HepG2 (cell line): ENCODE data around the gene PRM3. TPM values are rescaled to one million over a fixed set of nuclear protein-coding genes. Genes with fewer than 3 reads are reported as not detected.

ENCODE experiments used
- CHCHD3 ChIP-seq: sonication (generic); formaldehyde crosslinking; IDR thresholded peaks from 2 replicates; pipeline ENCODE4 v1.8.0; 2022; ENCODE audit warnings: mild to moderate bottlenecking, missing genetic modification reagents, moderate library complexity
- HMG20A ChIP-seq: IDR thresholded peaks from 2 replicates; pipeline ENCODE4 v1.6.1; 2016; ENCODE audit warnings: borderline replicate concordance
- HMG20B ChIP-seq: conservative IDR thresholded peaks from 2 replicates; pipeline ENCODE4 v1.6.1; 2016; ENCODE audit warnings: missing genetic modification reagents, missing compliant biosample characterization
- NRL ChIP-seq: sonication (generic); formaldehyde crosslinking; IDR thresholded peaks from 2 replicates; pipeline ENCODE4 v1.5.0; 2020; ENCODE audit warnings: missing genetic modification reagents, mild to moderate bottlenecking, moderate library complexity, borderline replicate concordance
- PAX8 ChIP-seq: sonication (generic); formaldehyde crosslinking; IDR thresholded peaks from 2 replicates; pipeline ENCODE4 v1.8.0; 2022; ENCODE audit warnings: mild to moderate bottlenecking, missing genetic modification reagents, borderline replicate concordance
- SAFB2 ChIP-seq: sonication (generic); formaldehyde crosslinking; IDR thresholded peaks from 2 replicates; pipeline ENCODE4 v1.5.1; 2020; ENCODE audit warnings: missing genetic modification reagents, low read depth, mild to moderate bottlenecking, borderline replicate concordance
- TEAD3 ChIP-seq: optimal IDR thresholded peaks from 2 replicates; pipeline ENCODE3; 2016; ENCODE audit warnings: borderline replicate concordance
- THYN1 ChIP-seq: sonication (generic); formaldehyde crosslinking; IDR thresholded peaks from 2 replicates; pipeline ENCODE4 v1.8.1; 2023; ENCODE audit warnings: low read depth, mild to moderate bottlenecking, moderate library complexity, missing genetic modification reagents, borderline replicate concordance
- YY1 ChIP-seq: IDR thresholded peaks from 2 replicates; pipeline ENCODE4 v1.6.1; 2011; ENCODE audit warnings: low read length, low read depth, moderate library complexity, mild to moderate bottlenecking; ENCODE audit not compliant: insufficient read depth, insufficient replicate concordance
- ZBTB14 ChIP-seq: sonication (generic); formaldehyde crosslinking; IDR thresholded peaks from 2 replicates; pipeline ENCODE4 v1.4.0; 2020; ENCODE audit warnings: missing genetic modification reagents
- ZC3H13 ChIP-seq: sonication (generic); formaldehyde crosslinking; IDR thresholded peaks from 2 replicates; pipeline ENCODE4 v1.8.1; 2023; ENCODE audit warnings: mild to moderate bottlenecking, missing genetic modification reagents, moderate library complexity
- ZNF138 ChIP-seq: sonication (generic); formaldehyde crosslinking; IDR thresholded peaks from 2 replicates; pipeline ENCODE4 v1.5.0; 2020; ENCODE audit warnings: mild to moderate bottlenecking, low read depth, missing genetic modification reagents
- ZNF225 ChIP-seq: sonication (generic); formaldehyde crosslinking; IDR thresholded peaks from 2 replicates; pipeline ENCODE4 v1.4.0; 2020; ENCODE audit warnings: mild to moderate bottlenecking, missing genetic modification reagents
- ZNF230 ChIP-seq: sonication (generic); formaldehyde crosslinking; IDR thresholded peaks from 2 replicates; pipeline ENCODE4 v1.4.0; 2020; ENCODE audit warnings: mild to moderate bottlenecking, missing genetic modification reagents
- ZNF33A ChIP-seq: sonication (generic); formaldehyde crosslinking; IDR thresholded peaks from 2 replicates; pipeline ENCODE4 v1.5.1; 2020; ENCODE audit warnings: missing genetic modification reagents, mild to moderate bottlenecking, moderate library complexity, borderline replicate concordance
- ZNF543 ChIP-seq: sonication (generic); formaldehyde crosslinking; IDR thresholded peaks from 2 replicates; pipeline ENCODE4 v1.4.0; 2020; ENCODE audit warnings: mild to moderate bottlenecking, missing genetic modification reagents
- ZNF652 ChIP-seq: IDR thresholded peaks from 2 replicates; pipeline ENCODE4 v1.6.1; 2016; ENCODE audit warnings: low read depth, borderline replicate concordance
- ZNF720 ChIP-seq: sonication (generic); formaldehyde crosslinking; IDR thresholded peaks from 2 replicates; pipeline ENCODE4 v1.4.0; 2020; ENCODE audit warnings: missing genetic modification reagents
- ZNF770 ChIP-seq: sonication (generic); formaldehyde crosslinking; IDR thresholded peaks from 2 replicates; pipeline ENCODE4 v1.5.0; 2020; ENCODE audit warnings: mild to moderate bottlenecking, missing genetic modification reagents
- ZNF772 ChIP-seq: sonication (generic); formaldehyde crosslinking; IDR thresholded peaks from 2 replicates; pipeline ENCODE4 v1.5.0; 2020; ENCODE audit warnings: mild to moderate bottlenecking, missing genetic modification reagents
- polyA plus RNA-seq, 8 experiments: library from polyadenylated mRNA; depleted of rRNA in 3 of 8; stranded (reverse) in 7 of 8; unstranded in 1 of 8; fragments of >200 nt; fragmentation: Illumina TruSeq in 4 of 8; extraction: Trizol in 4 of 8; gene quantifications; 2 replicates each; pipeline versions ENCODE4 v1.2.1 to v1.2.3, GENCODE V29; 2011 to 2016; ENCODE audit warnings: low read depth in 4 of 8, missing spikeins in 1 of 8, mixed read lengths in 1 of 8; ENCODE audit not compliant: insufficient read depth in 1 of 8
- total RNA-seq, 5 experiments: library from RNA; depleted of rRNA; stranded (reverse); fragments of >200 nt; fragmentation: Illumina TruSeq; extraction: Trizol; gene quantifications; 2 replicates each; pipeline ENCODE4 v1.2.3, GENCODE V29; 2016; ENCODE audit warnings: low read depth in 1 of 5
- TF ChIP-seq, protein P1 (sequence below): sonication (generic); formaldehyde crosslinking; IDR thresholded peaks from 2 replicates; pipeline ENCODE4 v1.5.1; 2020; ENCODE audit warnings: mild to moderate bottlenecking, missing genetic modification reagents
- TF ChIP-seq, protein P2 (sequence below): conservative IDR thresholded peaks from 2 replicates; pipeline ENCODE4 v1.6.1; 2018; ENCODE audit warnings: missing genetic modification reagents

PRM3 gene
- total and polyA plus RNA-seq, 2 of the 13 experiments (the other 11 are each of a cell fraction or from before 2014, with no cell fraction given): not detected

- TF ChIP-seq NRL (CRISPR knock-in tag) (peak; percentile 59; the same call in 1 of the 2 replicates), HMG20A (CRISPR knock-in tag) (0 out of 2 replicates have a peak, but pooled peaks have one; percentile 20), ZNF230 (no peak), TEAD3 (CRISPR knock-in tag) (peak; percentile 75), ZNF543 (CRISPR knock-in tag) (no peak), SAFB2 (CRISPR knock-in tag) (no peak), HMG20B (CRISPR knock-in tag) (no peak), ZNF770 (CRISPR knock-in tag) (peak; percentile 91), ZNF652 (CRISPR knock-in tag) (no peak), THYN1 (CRISPR knock-in tag) (no peak), ZNF33A (CRISPR knock-in tag) (no peak), ZC3H13 (CRISPR knock-in tag) (no peak), PAX8 (CRISPR knock-in tag) (no peak), CHCHD3 (CRISPR knock-in tag) (no peak), YY1 (no peak), ZNF225 (no peak), ZNF138 (CRISPR knock-in tag) (no peak), ZBTB14 (CRISPR knock-in tag) (no peak), ZNF772 (CRISPR knock-in tag) (no peak), ZNF720 (CRISPR knock-in tag) (no peak)
- TF ChIP-seq, protein P1, sequence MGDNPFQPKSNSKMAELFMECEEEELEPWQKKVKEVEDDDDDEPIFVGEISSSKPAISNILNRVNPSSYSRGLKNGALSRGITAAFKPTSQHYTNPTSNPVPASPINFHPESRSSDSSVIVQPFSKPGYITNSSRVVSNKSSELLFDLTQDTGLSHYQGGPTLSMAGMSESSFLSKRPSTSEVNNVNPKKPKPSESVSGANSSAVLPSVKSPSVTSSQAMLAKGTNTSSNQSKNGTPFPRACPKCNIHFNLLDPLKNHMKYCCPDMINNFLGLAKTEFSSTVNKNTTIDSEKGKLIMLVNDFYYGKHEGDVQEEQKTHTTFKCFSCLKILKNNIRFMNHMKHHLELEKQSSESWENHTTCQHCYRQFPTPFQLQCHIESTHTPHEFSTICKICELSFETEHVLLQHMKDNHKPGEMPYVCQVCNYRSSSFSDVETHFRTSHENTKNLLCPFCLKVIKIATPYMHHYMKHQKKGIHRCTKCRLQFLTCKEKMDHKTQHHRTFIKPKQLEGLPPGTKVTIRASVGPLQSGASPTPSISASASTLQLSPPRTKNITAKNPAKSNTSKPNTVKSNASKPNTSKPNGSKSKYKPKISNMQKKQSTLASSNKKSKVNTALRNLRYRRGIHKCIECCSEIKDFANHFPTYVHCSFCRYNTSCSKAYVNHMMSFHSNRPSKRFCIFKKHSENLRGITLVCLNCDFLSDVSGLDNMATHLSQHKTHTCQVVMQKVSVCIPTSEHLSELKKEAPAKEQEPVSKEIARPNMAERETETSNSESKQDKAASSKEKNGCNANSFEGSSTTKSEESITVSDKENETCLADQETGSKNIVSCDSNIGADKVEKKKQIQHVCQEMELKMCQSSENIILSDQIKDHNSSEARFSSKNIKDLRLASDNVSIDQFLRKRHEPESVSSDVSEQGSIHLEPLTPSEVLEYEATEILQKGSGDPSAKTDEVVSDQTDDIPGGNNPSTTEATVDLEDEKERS (CRISPR knock-in tag): no peak
- TF ChIP-seq, protein P2, sequence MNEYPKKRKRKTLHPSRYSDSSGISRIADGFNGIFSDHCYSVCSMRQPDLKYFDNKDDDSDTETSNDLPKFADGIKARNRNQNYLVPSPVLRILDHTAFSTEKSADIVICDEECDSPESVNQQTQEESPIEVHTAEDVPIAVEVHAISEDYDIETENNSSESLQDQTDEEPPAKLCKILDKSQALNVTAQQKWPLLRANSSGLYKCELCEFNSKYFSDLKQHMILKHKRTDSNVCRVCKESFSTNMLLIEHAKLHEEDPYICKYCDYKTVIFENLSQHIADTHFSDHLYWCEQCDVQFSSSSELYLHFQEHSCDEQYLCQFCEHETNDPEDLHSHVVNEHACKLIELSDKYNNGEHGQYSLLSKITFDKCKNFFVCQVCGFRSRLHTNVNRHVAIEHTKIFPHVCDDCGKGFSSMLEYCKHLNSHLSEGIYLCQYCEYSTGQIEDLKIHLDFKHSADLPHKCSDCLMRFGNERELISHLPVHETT (CRISPR knock-in tag): no peak
Measured at GRCh38 chr16:11319529-11320146, 46.2 kb upstream of the PRM3 start (continued).
